ENCODE results near the gene H3-3A. TPM values are rescaled to one million over a fixed set of nuclear protein-coding genes. Genes with fewer than 3 reads are reported as not detected.

H3-3A gene
- polyA plus RNA-seq, 4 donors, result 697 to 1,257 (median 934) TPM

- no peak overlapping the region for H3K27ac ChIP-seq (ENCODE audit: low read depth in 1 of 3, low read length in 2 of 3)
- no peaks in the 10 kb centered on the region for H3K9me3 ChIP-seq (ENCODE audit: control insufficient read depth in 2 of 2, insufficient read depth in 1 of 2, low read depth in 1 of 2, low read length in 1 of 2)
- no peaks in the 10 kb centered on the region for H3K36me3 ChIP-seq (ENCODE audit: control insufficient read depth in 3 of 3, insufficient read depth in 2 of 3, low read depth in 1 of 3, low read length in 3 of 3)
- H3K4me3 ChIP-seq (ENCODE audit: low read depth in 1 of 3, low read length in 3 of 3), result no peak overlapping the region
- DNase-seq, result no peak
- no peaks in the 10 kb centered on the region for H3K27me3 ChIP-seq (ENCODE audit: control insufficient read depth in 3 of 3, insufficient read depth in 3 of 3, low read length in 3 of 3)
- 58 to 75% (median 64%) methylated on average over 3 of the region's 3 CpGs for WGBS, 3 donors
- H3K4me1 ChIP-seq (ENCODE audit: control insufficient read depth in 3 of 3, insufficient read depth in 2 of 3, low read depth in 1 of 3, low read length in 2 of 3), result peaks cover 0 to 10% (median 3%) of the 10 kb centered on the region in 3 donors
- FAIRE-seq, result no peak
These were observed 45.2 kb downstream of the H3-3A start for GRCh38 chr1:226107471-226108460.

- Histone ChIP-seq H3K9me3 (ENCODE audit: control insufficient read depth in 2 of 2, insufficient read depth in 1 of 2, low read depth in 1 of 2, low read length in 1 of 2) (no peaks in the 10 kb centered on the region), H3K36me3 (ENCODE audit: control insufficient read depth in 3 of 3, insufficient read depth in 2 of 3, low read depth in 1 of 3, low read length in 3 of 3) (no peaks in the 10 kb centered on the region), H3K27ac (ENCODE audit: low read depth in 1 of 3, low read length in 2 of 3) (peak overlapping the region; percentile 84 to 95 (median 93)), H3K27me3 (ENCODE audit: control insufficient read depth in 3 of 3, insufficient read depth in 3 of 3, low read length in 3 of 3) (no peaks in the 10 kb centered on the region), H3K4me3 (ENCODE audit: low read depth in 1 of 3, low read length in 3 of 3) (peak overlapping the region in 2 of 3 donors; percentile 78 to 81), H3K4me1 (ENCODE audit: control insufficient read depth in 3 of 3, insufficient read depth in 2 of 3, low read depth in 1 of 3, low read length in 2 of 3) (peaks cover 0 to 10% (median 3%) of the 10 kb centered on the region in 3 donors)
- WGBS, 3 donors, result 26 to 34% (median 31%) methylated on average over 22 to 23 of the region's 23 CpGs
- FAIRE-seq (no peak), DNase-seq (no peak)
These were observed 46.7 kb downstream of the H3-3A start for GRCh38 chr1:226108935-226109828.

- Histone ChIP-seq H3K36me3 (ENCODE audit: control insufficient read depth in 3 of 3, insufficient read depth in 2 of 3, low read depth in 1 of 3, low read length in 3 of 3) (no peaks in the 10 kb centered on the region), H3K27ac (ENCODE audit: low read depth in 1 of 3, low read length in 2 of 3) (peak overlapping the region; percentile 88 to 95 (median 93)), H3K4me3 (ENCODE audit: low read depth in 1 of 3, low read length in 3 of 3) (peak overlapping the region; percentile 63 to 81 (median 78)), H3K4me1 (ENCODE audit: control insufficient read depth in 3 of 3, insufficient read depth in 2 of 3, low read depth in 1 of 3, low read length in 2 of 3) (peaks cover 0 to 10% (median 3%) of the 10 kb centered on the region in 3 donors), H3K27me3 (ENCODE audit: control insufficient read depth in 3 of 3, insufficient read depth in 3 of 3, low read length in 3 of 3) (no peaks in the 10 kb centered on the region), H3K9me3 (ENCODE audit: control insufficient read depth in 2 of 2, insufficient read depth in 1 of 2, low read depth in 1 of 2, low read length in 1 of 2) (no peaks in the 10 kb centered on the region)
- WGBS, 3 donors, result 0 to 1% (median 0%) methylated on average over 22 to 57 of the region's 57 CpGs
- DNase-seq (peak; percentile 85 to 92), FAIRE-seq (no peak)
These were observed 47.3 kb downstream of the H3-3A start for GRCh38 chr1:226109829-226110248.

- H3K9me3 ChIP-seq (ENCODE audit: control insufficient read depth in 2 of 2, insufficient read depth in 1 of 2, low read depth in 1 of 2, low read length in 1 of 2), result no peaks in the 10 kb centered on the region
- peak overlapping the region; percentile 88 to 93 (median 89) for H3K27ac ChIP-seq (ENCODE audit: low read depth in 1 of 3, low read length in 2 of 3)
- peak; percentile 67 to 89 for DNase-seq
- H3K36me3 ChIP-seq (ENCODE audit: control insufficient read depth in 3 of 3, insufficient read depth in 2 of 3, low read depth in 1 of 3, low read length in 3 of 3), result no peaks in the 10 kb centered on the region
- no peak for FAIRE-seq
- no peaks in the 10 kb centered on the region for H3K27me3 ChIP-seq (ENCODE audit: control insufficient read depth in 3 of 3, insufficient read depth in 3 of 3, low read length in 3 of 3)
- peak overlapping the region; percentile 54 to 81 (median 63) for H3K4me3 ChIP-seq (ENCODE audit: low read depth in 1 of 3, low read length in 3 of 3)
- 1% methylated on average over 46 to 73 of the region's 73 CpGs for WGBS, 3 donors
- H3K4me1 ChIP-seq (ENCODE audit: control insufficient read depth in 3 of 3, insufficient read depth in 2 of 3, low read depth in 1 of 3, low read length in 2 of 3), result peaks cover 0 to 10% (median 3%) of the 10 kb centered on the region in 3 donors
These were observed 48.0 kb downstream of the H3-3A start for GRCh38 chr1:226110249-226111097.

GRCh38 chr1:226111098-226111882 is 48.8 kb downstream of the H3-3A start:
- FAIRE-seq (no peak), DNase-seq (no peak)
- H3K36me3 ChIP-seq (ENCODE audit: control insufficient read depth in 3 of 3, insufficient read depth in 2 of 3, low read depth in 1 of 3, low read length in 3 of 3), result no peaks in the 10 kb centered on the region
- no peaks in the 10 kb centered on the region for H3K9me3 ChIP-seq (ENCODE audit: control insufficient read depth in 2 of 2, insufficient read depth in 1 of 2, low read depth in 1 of 2, low read length in 1 of 2)
- peaks cover 0 to 10% (median 3%) of the 10 kb centered on the region in 3 donors for H3K4me1 ChIP-seq (ENCODE audit: control insufficient read depth in 3 of 3, insufficient read depth in 2 of 3, low read depth in 1 of 3, low read length in 2 of 3)
- H3K4me3 ChIP-seq (ENCODE audit: low read depth in 1 of 3, low read length in 3 of 3), result peak overlapping the region in 2 of 3 donors; percentile 54 to 81
- no peaks in the 10 kb centered on the region for H3K27me3 ChIP-seq (ENCODE audit: control insufficient read depth in 3 of 3, insufficient read depth in 3 of 3, low read length in 3 of 3)
- H3K27ac ChIP-seq (ENCODE audit: low read depth in 1 of 3, low read length in 2 of 3), result peak overlapping the region; percentile 88 to 93 (median 89)
- 40 to 43% (median 42%) methylated on average over 11 of the region's 11 CpGs for WGBS, 3 donors

GRCh38 chr1:226111883-226112261 is 49.4 kb downstream of the H3-3A start:
- FAIRE-seq (no peak), DNase-seq (no peak)
- H3K9me3 ChIP-seq (ENCODE audit: control insufficient read depth in 2 of 2, insufficient read depth in 1 of 2, low read depth in 1 of 2, low read length in 1 of 2), result no peaks in the 10 kb centered on the region
- 68 to 80% (median 68%) methylated on average over 7 of the region's 7 CpGs for WGBS, 3 donors
- H3K27me3 ChIP-seq (ENCODE audit: control insufficient read depth in 3 of 3, insufficient read depth in 3 of 3, low read length in 3 of 3), result no peaks in the 10 kb centered on the region
- H3K4me1 ChIP-seq (ENCODE audit: control insufficient read depth in 3 of 3, insufficient read depth in 2 of 3, low read depth in 1 of 3, low read length in 2 of 3), result peaks cover 0 to 10% (median 3%) of the 10 kb centered on the region in 3 donors
- peak overlapping the region in 1 of 3 donors; percentile 93 for H3K27ac ChIP-seq (ENCODE audit: low read depth in 1 of 3, low read length in 2 of 3)
- H3K36me3 ChIP-seq (ENCODE audit: control insufficient read depth in 3 of 3, insufficient read depth in 2 of 3, low read depth in 1 of 3, low read length in 3 of 3), result no peaks in the 10 kb centered on the region
- no peak overlapping the region for H3K4me3 ChIP-seq (ENCODE audit: low read depth in 1 of 3, low read length in 3 of 3)

GRCh38 chr1:226112626-226113025 is 50.1 kb downstream of the H3-3A start:
- Histone ChIP-seq H3K4me3 (ENCODE audit: low read depth in 1 of 3, low read length in 3 of 3) (no peak overlapping the region), H3K36me3 (ENCODE audit: control insufficient read depth in 3 of 3, insufficient read depth in 2 of 3, low read depth in 1 of 3, low read length in 3 of 3) (no peaks in the 10 kb centered on the region), H3K27ac (ENCODE audit: low read depth in 1 of 3, low read length in 2 of 3) (no peak overlapping the region), H3K4me1 (ENCODE audit: control insufficient read depth in 3 of 3, insufficient read depth in 2 of 3, low read depth in 1 of 3, low read length in 2 of 3) (peaks cover 0 to 10% (median 3%) of the 10 kb centered on the region in 3 donors), H3K9me3 (ENCODE audit: control insufficient read depth in 2 of 2, insufficient read depth in 1 of 2, low read depth in 1 of 2, low read length in 1 of 2) (no peaks in the 10 kb centered on the region), H3K27me3 (ENCODE audit: control insufficient read depth in 3 of 3, insufficient read depth in 3 of 3, low read length in 3 of 3) (no peaks in the 10 kb centered on the region)
- FAIRE-seq (no peak), DNase-seq (no peak)
- WGBS, 3 donors, result 87 to 93% (median 91%) methylated on average over 3 of the region's 3 CpGs
